Progenitor cell of endocrine pancreas (in vitro differentiated cells): ENCODE measurements around the gene SLC9A8. TPM values are rescaled to one million over a fixed set of nuclear protein-coding genes. Genes with fewer than 3 reads are reported as not detected.

Experiments
- DNase-seq: peaks from one replicate; pipeline ENCODE4 v3.0.0; 2021; ENCODE audit warnings: low spot score; ENCODE audit not compliant: unreplicated experiment
- H3K27ac Mint-ChIP-seq: 2 replicates; pipeline ENCODE4 v1.8.0; 2021; ENCODE audit warnings: mild to moderate bottlenecking, moderate library complexity, mixed read lengths
- H3K27me3 Mint-ChIP-seq: 2 replicates; pipeline ENCODE4 v1.8.0; 2021; ENCODE audit warnings: mixed read lengths
- H3K36me3 Mint-ChIP-seq: 2 replicates; pipeline ENCODE4 v1.8.0; 2022; ENCODE audit warnings: mixed read lengths; ENCODE audit not compliant: insufficient read depth
- H3K4me1 Mint-ChIP-seq: 2 replicates; pipeline ENCODE4 v1.8.0; 2021; ENCODE audit warnings: low read depth, mixed read lengths
- H3K4me3 Mint-ChIP-seq: 2 replicates; pipeline ENCODE4 v1.8.0; 2021; ENCODE audit warnings: low read depth, mild to moderate bottlenecking, moderate library complexity, mixed read lengths
- H3K9me3 Mint-ChIP-seq: 2 replicates; pipeline ENCODE4 v1.8.0; 2021; ENCODE audit warnings: low read depth, mixed read lengths
- CTCF ChIP-seq: fragments of 200-600 bp; sonication (generic); IDR thresholded peaks from one replicate; pipeline ENCODE4 v1.5.0; 2021; ENCODE audit warnings: antibody characterized with exemption, mild to moderate bottlenecking; ENCODE audit not compliant: unreplicated experiment
- total RNA-seq: library from RNA; stranded (reverse); gene quantifications from 2 replicates; pipeline ENCODE4 v1.2.1, GENCODE V29; 2021

The SLC9A8 gene
- total RNA-seq, 1 donor from 2014 or later = 11.4 TPM

GRCh38 chr20:49928411-49929141 is 115.9 kb downstream of the SLC9A8 start:
- H3K4me3 Mint-ChIP-seq = no peak overlapping the region
- no peaks in the 10 kb centered on the region for H3K27me3 Mint-ChIP-seq
- H3K4me1 Mint-ChIP-seq = peaks cover 2% of the 10 kb centered on the region
- peak; percentile 69 for DNase-seq
- TF ChIP-seq CTCF = peak; percentile 93
- peak overlapping the region; percentile 54 for H3K27ac Mint-ChIP-seq
- no peaks in the 10 kb centered on the region for H3K36me3 Mint-ChIP-seq
- peaks cover 3% of the 10 kb centered on the region for H3K9me3 Mint-ChIP-seq

DNA sequence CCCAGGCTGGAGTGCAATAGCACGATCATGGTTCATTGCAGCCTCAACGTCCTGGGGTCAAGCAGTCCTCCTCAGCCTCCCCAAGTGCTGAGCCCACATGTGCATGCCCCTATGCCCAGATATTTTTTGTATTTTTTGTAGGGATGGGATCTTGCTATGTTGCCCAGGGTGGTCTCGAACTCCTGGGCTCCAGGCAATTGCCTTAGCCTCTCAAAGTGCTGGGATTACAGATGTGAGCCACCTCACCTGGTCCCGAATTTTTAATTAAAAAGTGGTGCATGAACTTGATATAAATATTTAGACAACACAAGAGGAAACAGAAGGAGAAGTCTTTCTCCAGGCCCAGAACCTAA is 116.5 kb downstream of the SLC9A8 start:
- Mint-ChIP-seq H3K4me3 (no peak overlapping the region), H3K9me3 (peaks cover 3% of the 10 kb centered on the region), H3K36me3 (no peaks in the 10 kb centered on the region), H3K27ac (no peak overlapping the region), H3K4me1 (peaks cover 2% of the 10 kb centered on the region), H3K27me3 (no peaks in the 10 kb centered on the region)
- no peak for TF ChIP-seq CTCF
- no peak for DNase-seq

GRCh38 chr20:49935746-49936152 is 123.1 kb downstream of the SLC9A8 start:
- no peak for DNase-seq
- H3K27me3 Mint-ChIP-seq = no peaks in the 10 kb centered on the region
- no peaks in the 10 kb centered on the region for H3K9me3 Mint-ChIP-seq
- H3K36me3 Mint-ChIP-seq = no peaks in the 10 kb centered on the region
- peaks cover 24% of the 10 kb centered on the region for H3K4me1 Mint-ChIP-seq
- H3K27ac Mint-ChIP-seq = no peak overlapping the region
- peak overlapping the region; percentile 51 for H3K4me3 Mint-ChIP-seq
- no peak for TF ChIP-seq CTCF

DNA sequence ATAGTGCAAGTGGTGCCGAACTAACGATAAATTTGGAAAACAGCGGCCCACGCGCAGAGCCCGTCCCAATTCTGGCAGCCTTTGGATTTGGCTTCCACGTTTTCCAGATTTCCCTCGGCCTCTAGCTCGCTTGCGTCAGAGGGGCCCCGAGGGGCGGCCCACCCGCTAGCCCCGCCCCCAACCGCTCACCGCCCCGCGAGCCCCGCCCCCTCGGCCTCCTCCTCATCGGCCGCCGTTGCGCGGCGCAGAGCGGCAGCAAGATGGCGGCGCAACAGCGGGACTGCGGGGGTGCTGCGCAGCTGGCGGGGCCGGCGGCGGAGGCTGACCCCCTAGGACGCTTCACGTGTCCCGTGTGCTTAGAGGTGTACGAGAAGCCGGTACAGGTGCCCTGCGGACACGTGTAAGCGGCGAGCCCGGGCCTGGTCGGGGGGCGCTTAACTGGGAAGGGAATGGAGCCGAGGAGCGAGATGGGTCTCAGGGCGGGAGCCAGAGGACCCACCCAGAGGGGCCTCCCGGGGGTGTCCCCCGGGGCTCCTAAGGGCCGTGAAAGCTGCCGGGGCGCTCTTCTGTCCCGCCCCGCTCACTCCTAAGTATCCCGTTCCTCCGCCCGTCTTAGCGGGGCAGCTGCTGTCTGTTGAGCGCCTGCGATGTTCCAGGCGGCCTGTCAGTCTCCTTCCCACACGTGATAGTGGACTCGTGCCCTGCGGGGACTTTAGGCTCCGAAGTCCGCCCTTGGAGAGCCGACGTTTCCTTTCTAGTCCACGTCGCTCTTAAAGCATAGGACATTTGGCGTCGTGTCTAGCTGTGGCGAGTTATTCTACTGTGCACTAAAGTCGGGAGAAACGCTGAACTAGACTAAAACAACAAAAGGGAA is 123.8 kb downstream of the SLC9A8 start, which contains the start of gene RNF114:
Gene RNF114 (plus strand): TSS at position 245 of the 874 bp plus-strand sequence. CDS start 16 bp downstream, at position 261.
- H3K36me3 Mint-ChIP-seq = peaks cover 2% of the 10 kb centered on the region
- no peaks in the 10 kb centered on the region for H3K9me3 Mint-ChIP-seq
- peak within 1 kb of the TSS; percentile 92 for H3K4me3 Mint-ChIP-seq
- TF ChIP-seq CTCF = peak; percentile 9
- peaks cover 26% of the 10 kb centered on the region for H3K4me1 Mint-ChIP-seq
- H3K27ac Mint-ChIP-seq = peak within 1 kb of the TSS; percentile 93
- no peaks in the 10 kb centered on the region for H3K27me3 Mint-ChIP-seq
- peak; percentile 83 for DNase-seq
